Epithelial cell of proximal tubule (primary cell): ENCODE results near the gene CPS1. TPM values are rescaled to one million over a fixed set of nuclear protein-coding genes. Genes with fewer than 3 reads are reported as not detected.

ENCODE experiments used
- DNase-seq: peaks from one replicate; pipeline ENCODE4 v3.0.0-alpha.2; 2011; ENCODE audit warnings: low read depth
- H3K4me3 ChIP-seq: 2 replicates; pipeline ENCODE4 v1.5.1; 2011; ENCODE audit warnings: low read depth, mild to moderate bottlenecking, low read length
- total RNA-seq: library from RNA; depleted of rRNA; stranded (reverse); fragments of >200 nt; gene quantifications from 2 replicates; pipeline ENCODE4 v1.2.3, GENCODE V29; 2015
- TF ChIP-seq, protein P1 (sequence below): conservative IDR thresholded peaks from 2 replicates; pipeline ENCODE4 v1.5.1; 2012; ENCODE audit warnings: low read depth, mild to moderate bottlenecking, low read length

CPS1 gene
- total RNA-seq, 1 donor from 2014 or later, result 2.8 TPM

DNA sequence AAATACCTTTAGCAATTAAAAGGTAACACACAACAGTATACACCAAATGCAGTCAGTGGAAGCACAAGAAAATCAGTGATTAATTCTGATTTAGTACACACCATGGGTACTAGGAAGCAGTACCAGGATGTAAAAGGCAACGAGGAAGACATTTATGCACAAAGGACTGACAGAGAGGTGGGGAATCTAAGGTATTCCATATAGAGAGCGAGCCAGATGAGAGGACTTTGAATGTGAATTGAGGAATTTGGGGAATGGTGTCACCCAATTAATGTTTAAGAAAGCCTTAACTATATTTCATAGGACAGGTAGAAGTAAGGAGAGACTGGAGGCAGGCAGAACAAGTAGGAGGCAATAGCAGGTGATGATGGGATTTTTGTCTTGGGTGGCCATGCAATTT, 11.7 kb downstream of the CPS1 start:
- no peak overlapping the region for H3K4me3 ChIP-seq
- TF ChIP-seq, protein P1, sequence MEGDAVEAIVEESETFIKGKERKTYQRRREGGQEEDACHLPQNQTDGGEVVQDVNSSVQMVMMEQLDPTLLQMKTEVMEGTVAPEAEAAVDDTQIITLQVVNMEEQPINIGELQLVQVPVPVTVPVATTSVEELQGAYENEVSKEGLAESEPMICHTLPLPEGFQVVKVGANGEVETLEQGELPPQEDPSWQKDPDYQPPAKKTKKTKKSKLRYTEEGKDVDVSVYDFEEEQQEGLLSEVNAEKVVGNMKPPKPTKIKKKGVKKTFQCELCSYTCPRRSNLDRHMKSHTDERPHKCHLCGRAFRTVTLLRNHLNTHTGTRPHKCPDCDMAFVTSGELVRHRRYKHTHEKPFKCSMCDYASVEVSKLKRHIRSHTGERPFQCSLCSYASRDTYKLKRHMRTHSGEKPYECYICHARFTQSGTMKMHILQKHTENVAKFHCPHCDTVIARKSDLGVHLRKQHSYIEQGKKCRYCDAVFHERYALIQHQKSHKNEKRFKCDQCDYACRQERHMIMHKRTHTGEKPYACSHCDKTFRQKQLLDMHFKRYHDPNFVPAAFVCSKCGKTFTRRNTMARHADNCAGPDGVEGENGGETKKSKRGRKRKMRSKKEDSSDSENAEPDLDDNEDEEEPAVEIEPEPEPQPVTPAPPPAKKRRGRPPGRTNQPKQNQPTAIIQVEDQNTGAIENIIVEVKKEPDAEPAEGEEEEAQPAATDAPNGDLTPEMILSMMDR, result no peak
- no peak for DNase-seq

DNA sequence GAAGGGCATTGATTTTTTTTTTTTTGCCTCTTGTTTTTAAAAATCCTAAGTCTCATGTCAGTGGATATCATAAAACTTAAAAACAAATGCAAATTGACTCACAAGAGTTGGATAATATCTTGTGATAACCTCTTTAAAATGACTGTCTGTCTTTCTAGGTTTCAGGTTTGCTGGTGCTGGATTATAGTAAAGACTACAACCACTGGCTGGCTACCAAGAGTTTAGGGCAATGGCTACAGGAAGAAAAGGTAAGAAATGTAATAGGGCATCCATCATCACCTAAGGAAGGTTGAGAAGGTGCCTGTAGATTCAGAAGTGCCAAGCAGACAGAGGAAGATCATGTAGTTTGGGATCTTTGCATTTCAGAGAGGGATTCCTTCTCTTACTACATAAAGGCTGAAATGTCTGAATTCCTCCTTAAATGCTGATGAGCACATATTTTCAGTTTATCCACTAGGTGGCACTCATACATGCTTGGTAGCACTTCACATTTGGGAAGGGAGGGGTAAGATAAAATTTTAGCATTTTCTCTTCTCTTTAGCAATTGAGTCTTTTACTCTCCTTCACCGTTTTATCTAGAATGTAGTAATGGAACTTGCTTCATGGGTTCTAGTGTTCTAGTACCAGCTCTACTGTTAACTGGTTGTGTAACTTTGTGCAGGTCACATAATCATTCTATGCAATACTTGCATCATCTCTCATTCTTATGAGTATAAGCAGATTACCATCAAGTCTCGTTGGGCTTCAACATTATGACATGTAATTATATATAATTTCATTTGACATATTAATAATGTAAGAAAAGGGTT, 21.1 kb downstream of the CPS1 start:
- TF ChIP-seq, protein P1, result peak; percentile 83
- DNase-seq, result no peak

DNA sequence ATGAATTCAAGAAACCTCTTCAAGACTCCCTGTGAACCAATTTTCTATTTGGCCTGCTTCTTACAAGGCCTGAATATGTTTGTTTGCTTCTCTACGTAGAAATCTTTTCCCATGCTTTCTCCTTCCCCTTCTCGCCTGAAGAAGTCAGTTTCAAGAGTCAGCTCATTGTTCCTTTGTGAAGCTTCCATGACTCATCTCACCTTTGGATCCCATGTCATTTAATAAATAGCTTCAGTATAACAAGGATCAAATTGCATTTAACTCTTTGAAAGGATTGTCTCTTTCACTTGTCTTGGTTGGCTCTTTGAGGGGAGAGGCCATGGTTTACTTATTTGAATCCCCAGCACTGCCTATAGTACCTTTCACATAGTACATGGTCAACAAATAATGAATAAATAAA, 28.4 kb downstream of the CPS1 start:
- no peak overlapping the region for H3K4me3 ChIP-seq
- DNase-seq, result peak; percentile 84
- TF ChIP-seq, protein P1, result no peak

More for the DNA sequence above, 21.1 kb downstream of the CPS1 start:
- no peak overlapping the region for H3K4me3 ChIP-seq

DNA sequence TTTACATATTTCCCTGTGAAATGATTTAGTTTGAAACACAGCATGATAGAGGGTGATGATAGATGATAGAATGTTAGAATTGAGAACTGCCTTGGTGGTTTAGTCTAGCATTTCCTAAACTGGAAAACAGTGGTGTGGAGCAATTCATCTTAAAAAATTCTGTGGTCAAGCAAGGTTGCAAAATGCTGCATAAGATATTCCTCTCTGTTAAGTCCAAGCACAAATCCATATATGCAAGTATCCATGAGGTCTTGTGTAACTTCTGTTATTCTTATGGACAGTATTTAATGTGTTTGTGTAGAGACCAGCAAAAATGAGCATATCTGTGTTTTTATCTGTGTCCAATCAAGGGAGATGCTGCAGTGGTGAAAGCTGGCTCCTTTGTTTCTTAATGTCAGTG, 30.0 kb downstream of the CPS1 start:
- H3K4me3 ChIP-seq, result no peak overlapping the region
- no peak for DNase-seq
- TF ChIP-seq, protein P1, result no peak

DNA sequence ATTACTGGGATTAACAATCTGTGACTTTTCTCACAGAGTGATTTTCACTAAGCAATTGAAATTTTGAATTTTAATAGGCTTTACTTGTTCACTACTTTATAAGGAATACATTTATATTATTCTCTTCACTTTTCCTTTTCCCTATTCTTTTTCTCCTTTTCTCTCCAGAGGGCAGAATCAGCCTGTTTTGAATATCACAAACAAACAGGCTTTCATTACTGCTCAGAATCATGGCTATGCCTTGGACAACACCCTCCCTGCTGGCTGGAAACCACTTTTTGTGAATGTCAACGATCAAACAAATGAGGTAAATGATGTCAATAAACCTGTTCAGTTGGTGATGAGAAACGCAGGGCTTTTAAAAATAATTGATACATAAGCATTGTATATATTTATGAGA, 35.3 kb downstream of the CPS1 start:
- H3K4me3 ChIP-seq, result no peak overlapping the region
- TF ChIP-seq, protein P1, result no peak
- DNase-seq, result no peak

DNA sequence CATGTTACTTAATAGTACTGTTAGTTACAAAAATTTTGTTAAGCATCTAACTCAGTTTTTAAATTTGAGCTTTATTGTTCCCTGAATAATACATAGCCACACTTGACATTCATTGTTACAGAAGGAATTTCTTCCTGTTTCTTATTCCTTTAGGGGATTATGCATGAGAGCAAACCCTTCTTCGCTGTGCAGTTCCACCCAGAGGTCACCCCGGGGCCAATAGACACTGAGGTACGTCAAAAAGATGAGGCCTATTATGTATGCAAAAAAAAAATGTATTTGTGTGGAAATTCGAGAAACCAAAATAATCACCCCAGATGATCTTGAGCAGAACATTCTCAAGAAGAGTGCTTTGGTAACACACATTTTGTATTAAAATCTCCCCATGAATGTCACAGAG, 36.3 kb downstream of the CPS1 start:
- TF ChIP-seq, protein P1, result no peak
- H3K4me3 ChIP-seq, result no peak overlapping the region
- DNase-seq, result no peak

DNA sequence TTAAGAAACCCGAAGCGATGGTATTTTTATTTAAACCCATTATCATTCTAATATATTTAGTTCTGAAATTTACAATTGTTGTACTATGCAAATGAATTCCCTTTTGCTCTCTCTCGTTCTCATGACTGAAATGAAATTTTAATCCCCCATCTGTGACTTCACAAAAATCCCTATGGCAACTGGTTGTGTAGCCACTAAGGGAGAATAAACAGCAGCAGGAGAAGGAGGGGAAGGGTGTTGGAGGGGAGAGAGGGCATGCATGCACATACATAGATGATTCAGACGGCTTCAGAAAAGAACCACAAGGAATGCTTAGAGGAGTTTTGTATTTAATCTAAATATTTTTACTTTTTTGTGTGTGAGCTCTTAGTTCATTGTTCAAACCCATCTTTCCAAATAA, 36.8 kb downstream of the CPS1 start:
- no peak for DNase-seq
- TF ChIP-seq, protein P1, result no peak
- no peak overlapping the region for H3K4me3 ChIP-seq
